GM19328 (cell line): ENCODE measurements around the gene ZBTB8OS.

ENCODE experiments used
- ATAC-seq: cut with Tn5 transposase; IDR thresholded peaks from one replicate; pipeline ENCODE4 v1.9.1; 2021; ENCODE audit warnings: mild to moderate bottlenecking, moderate library complexity; ENCODE audit not compliant: unreplicated experiment

ZBTB8OS gene

GRCh38 chr1:32612189-32612881, 38.0 kb downstream of the ZBTB8OS start:
- peak; percentile 62 for ATAC-seq

DNA sequence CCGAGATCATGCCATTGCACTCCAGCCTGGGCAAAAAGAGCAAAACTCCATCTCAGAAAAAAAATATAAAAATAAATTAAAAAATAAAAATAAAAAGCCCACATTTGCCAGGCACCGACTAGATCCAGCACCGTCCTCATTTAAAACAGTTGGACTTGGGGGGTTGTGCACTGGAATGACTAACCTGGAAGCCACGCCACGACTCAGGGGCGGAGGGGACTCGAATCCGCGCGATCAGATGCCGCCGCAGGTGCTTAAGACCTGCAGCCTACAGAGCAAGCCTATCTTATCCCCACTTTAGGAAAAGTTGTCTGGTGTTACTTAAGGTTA, 38.5 kb downstream of the ZBTB8OS start:
- no peak for ATAC-seq

DNA sequence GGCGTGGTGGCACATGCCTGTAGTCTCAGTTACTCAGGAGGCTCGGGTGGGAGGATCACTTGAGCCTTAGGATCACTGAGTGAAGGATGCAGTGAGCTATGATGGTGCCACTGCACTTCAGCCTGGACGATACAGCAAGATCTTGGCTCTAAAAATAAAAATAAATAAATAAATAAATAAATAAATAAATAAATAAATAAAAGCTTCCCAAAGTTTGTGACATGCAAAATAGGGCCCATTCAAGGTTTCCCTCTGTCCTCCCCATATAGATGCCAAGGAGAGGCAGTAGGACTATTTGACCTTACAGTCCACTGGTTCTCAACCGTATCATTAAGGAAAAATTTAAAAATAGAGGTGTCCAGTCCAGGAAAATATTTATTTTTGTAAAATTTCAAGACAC, 41.2 kb downstream of the ZBTB8OS start:
- ATAC-seq = no peak

DNA sequence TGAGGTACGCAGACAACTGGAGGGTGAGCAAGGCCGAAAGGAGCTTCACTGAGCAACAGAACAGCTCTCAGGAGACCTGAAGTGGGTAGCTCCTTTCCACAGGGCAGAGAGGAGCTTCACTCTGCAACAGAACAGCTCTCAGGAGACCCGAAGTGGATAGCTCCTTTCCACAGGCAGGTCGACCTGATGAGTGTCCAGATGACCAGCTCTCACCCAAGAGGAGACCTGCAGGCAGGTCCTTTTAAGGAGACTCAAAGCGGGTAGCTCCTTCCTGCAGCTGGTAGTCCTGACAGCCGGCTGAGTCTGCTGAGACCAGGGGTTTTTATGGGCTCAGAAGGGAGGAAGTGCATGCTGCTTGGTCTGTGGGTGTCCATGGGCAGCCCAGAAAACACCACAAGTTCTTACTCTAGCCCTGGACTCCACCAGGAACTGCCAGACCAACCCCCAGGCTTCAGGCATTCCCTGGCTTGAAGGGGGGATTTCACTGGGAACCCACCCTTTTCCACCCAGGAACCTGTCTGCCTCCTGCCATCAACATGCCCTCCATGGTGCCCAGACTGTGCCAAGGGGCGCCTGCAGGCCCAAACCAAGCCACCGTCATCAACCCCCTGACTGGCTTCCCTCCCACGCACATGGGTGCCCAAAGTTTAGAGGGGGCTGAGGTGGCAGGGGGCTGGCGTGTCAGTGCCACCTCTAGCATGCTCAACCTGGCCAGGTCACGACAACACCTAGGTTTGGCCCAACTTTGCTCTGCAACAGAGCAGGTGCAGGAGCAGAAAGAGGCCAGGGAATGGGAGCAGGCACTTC, 43.6 kb downstream of the ZBTB8OS start:
- no peak for ATAC-seq

DNA sequence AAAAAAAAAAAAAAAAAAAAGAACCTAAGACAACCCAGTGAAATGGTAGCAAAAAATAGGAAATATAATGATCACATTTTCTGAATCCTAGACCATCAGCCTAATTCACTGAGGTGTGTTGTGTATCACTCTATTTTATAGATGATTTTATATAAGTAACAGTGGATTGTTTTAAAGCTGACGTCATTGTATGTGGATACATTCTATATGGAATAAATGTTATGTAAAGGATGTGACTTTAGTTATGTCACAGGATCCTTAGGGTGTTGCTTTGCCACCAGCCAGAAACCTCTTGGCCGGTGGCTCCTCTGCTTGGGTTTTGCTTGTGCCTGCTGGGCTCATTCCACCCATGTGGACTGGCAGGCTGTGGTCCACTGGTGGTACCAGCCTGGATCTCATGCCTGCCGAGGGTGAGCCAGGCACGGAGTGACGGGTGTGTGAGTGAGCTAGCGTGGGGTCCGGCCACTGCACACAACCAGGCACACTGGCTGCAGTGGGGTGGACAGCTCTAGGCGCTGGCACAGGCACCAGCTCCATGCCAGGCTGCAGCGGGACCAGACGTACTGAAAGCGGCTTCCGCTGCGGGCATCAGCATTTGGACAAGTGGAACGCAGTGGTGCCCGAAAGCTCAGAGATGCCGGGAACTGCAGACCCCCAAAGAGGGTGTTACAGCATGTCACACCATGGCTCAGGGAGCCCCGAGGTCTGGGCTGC, 44.5 kb downstream of the ZBTB8OS start:
- no peak for ATAC-seq

GRCh38 chr1:32600034-32600433, 50.3 kb downstream of the ZBTB8OS start:
- no peak for ATAC-seq

GRCh38 chr1:32592943-32593342, 57.4 kb downstream of the ZBTB8OS start:
- no peak for ATAC-seq

- ATAC-seq = no peak
Observed at GRCh38 chr1:32580348-32581017, 69.9 kb downstream of the ZBTB8OS start.
